CD4-positive, CD25-positive, alpha-beta regulatory T cell (primary cell): ENCODE results near the gene HSD17B8. TPM values are rescaled to one million over a fixed set of nuclear protein-coding genes. Genes with fewer than 3 reads are reported as not detected.
A peak's percentile ranks its signal among the peaks of the same experiment; 100 is the strongest.

Experiments used
- ATAC-seq, 2 donors: fragments of 150-1000 bp; cut with Tn5 transposase; one replicate each; pipeline ENCODE4 v1.10.0; 2021; ENCODE audit warnings: low read depth in 2 of 2, moderate number of reproducible peaks in 2 of 2, moderate library complexity in 1 of 2
- DNase-seq, 3 donors: peaks; one replicate each; pipeline versions ENCODE4 v3.0.0 to v3.0.0-alpha.2; 2012 to 2022; ENCODE audit warnings: mixed read lengths in 1 of 3
- H3K27ac ChIP-seq: one replicate; pipeline ENCODE4 v1.7.0; 2013; ENCODE audit warnings: mild to moderate bottlenecking, low read length; ENCODE audit not compliant: insufficient read depth, poor library complexity, severe bottlenecking
- H3K27me3 ChIP-seq: one replicate; pipeline ENCODE4 v1.7.0; 2013; ENCODE audit warnings: low read length; ENCODE audit not compliant: control insufficient read depth, insufficient read depth
- H3K36me3 ChIP-seq: one replicate; pipeline ENCODE4 v1.7.0; 2013; ENCODE audit warnings: mild to moderate bottlenecking, low read length, moderate library complexity; ENCODE audit not compliant: control insufficient read depth, insufficient read depth
- H3K4me1 ChIP-seq: 2 replicates; pipeline ENCODE4 v1.7.0; 2013; ENCODE audit warnings: mild to moderate bottlenecking, low read length; ENCODE audit not compliant: insufficient read depth, control insufficient read depth, poor library complexity, severe bottlenecking
- H3K4me3 ChIP-seq: one replicate; pipeline ENCODE4 v1.7.0; 2013; ENCODE audit warnings: low read depth, mild to moderate bottlenecking, low read length, moderate library complexity
- H3K9me3 ChIP-seq, 2 experiments: 1 replicate in 1 of 2; 2 replicates in 1 of 2; pipeline ENCODE4 v1.7.0; 2013; ENCODE audit warnings: low read length in 2 of 2, mild to moderate bottlenecking in 1 of 2, moderate library complexity in 1 of 2; ENCODE audit not compliant: control insufficient read depth in 2 of 2
- H3K27ac Mint-ChIP-seq, 3 donors: one replicate each; pipeline ENCODE4 v1.8.0; 2020 to 2022; ENCODE audit warnings: mild to moderate bottlenecking in 3 of 3, mixed read lengths in 3 of 3, moderate library complexity in 2 of 3
- H3K27me3 Mint-ChIP-seq: one replicate; pipeline ENCODE4 v1.8.0; 2022; ENCODE audit warnings: mild to moderate bottlenecking, mixed read lengths
- H3K36me3 Mint-ChIP-seq: one replicate; pipeline ENCODE4 v1.8.0; 2020; ENCODE audit warnings: mixed read lengths
- H3K4me1 Mint-ChIP-seq, 4 donors: one replicate each; pipeline ENCODE4 v1.8.0; 2020 to 2022; ENCODE audit warnings: mixed read lengths in 4 of 4, mild to moderate bottlenecking in 1 of 4
- H3K4me3 Mint-ChIP-seq, 4 donors: one replicate each; pipeline ENCODE4 v1.8.0; 2020 to 2022; ENCODE audit warnings: mild to moderate bottlenecking in 4 of 4, mixed read lengths in 4 of 4, moderate library complexity in 3 of 4
- H3K9me3 Mint-ChIP-seq, 7 donors: one replicate each; pipeline ENCODE4 v1.8.0; 2020 to 2022; ENCODE audit warnings: mixed read lengths in 7 of 7, mild to moderate bottlenecking in 3 of 7, moderate library complexity in 2 of 7
- polyA plus RNA-seq, 4 donors: library from polyadenylated mRNA; unstranded; fragments of 300-500 nt; fragmentation: Illumina TruSeq; gene quantifications; one replicate each; pipeline ENCODE4 v1.2.3, GENCODE V29; 2021
- total RNA-seq: library from RNA; stranded (reverse); gene quantifications from one replicate; pipeline ENCODE4 v1.2.3, GENCODE V29; 2022

The HSD17B8 gene
- total and polyA plus RNA-seq, 5 donors from 2014 or later = 8.8 to 53.9 (median 38.3) TPM

- Histone ChIP-seq H3K36me3 (peaks cover 30% of the 10 kb centered on the region), H3K9me3 (no peaks in the 10 kb centered on the region), H3K27ac (peak overlapping the region; percentile 90), H3K4me3 (peak overlapping the region; percentile 78), H3K27me3 (no peaks in the 10 kb centered on the region), H3K4me1 (peaks cover 40% of the 10 kb centered on the region)
- H3K4me3 Mint-ChIP-seq = peak overlapping the region; percentile 88 to 95 (median 92)
- peaks cover 14 to 67% (median 43%) of the 10 kb centered on the region in 4 donors for H3K4me1 Mint-ChIP-seq
- H3K27me3 Mint-ChIP-seq = peaks cover 13% of the 10 kb centered on the region
- no peak for ATAC-seq
- peak overlapping the region; percentile 87 to 92 (median 88) for H3K27ac Mint-ChIP-seq
- no peak for DNase-seq
- peaks cover 0 to 5% (median 0%) of the 10 kb centered on the region in 7 donors for H3K9me3 Mint-ChIP-seq
- peaks cover 34% of the 10 kb centered on the region for H3K36me3 Mint-ChIP-seq
Measured at GRCh38 chr6:33207552-33208090, 3.2 kb downstream of the HSD17B8 start.

DNA sequence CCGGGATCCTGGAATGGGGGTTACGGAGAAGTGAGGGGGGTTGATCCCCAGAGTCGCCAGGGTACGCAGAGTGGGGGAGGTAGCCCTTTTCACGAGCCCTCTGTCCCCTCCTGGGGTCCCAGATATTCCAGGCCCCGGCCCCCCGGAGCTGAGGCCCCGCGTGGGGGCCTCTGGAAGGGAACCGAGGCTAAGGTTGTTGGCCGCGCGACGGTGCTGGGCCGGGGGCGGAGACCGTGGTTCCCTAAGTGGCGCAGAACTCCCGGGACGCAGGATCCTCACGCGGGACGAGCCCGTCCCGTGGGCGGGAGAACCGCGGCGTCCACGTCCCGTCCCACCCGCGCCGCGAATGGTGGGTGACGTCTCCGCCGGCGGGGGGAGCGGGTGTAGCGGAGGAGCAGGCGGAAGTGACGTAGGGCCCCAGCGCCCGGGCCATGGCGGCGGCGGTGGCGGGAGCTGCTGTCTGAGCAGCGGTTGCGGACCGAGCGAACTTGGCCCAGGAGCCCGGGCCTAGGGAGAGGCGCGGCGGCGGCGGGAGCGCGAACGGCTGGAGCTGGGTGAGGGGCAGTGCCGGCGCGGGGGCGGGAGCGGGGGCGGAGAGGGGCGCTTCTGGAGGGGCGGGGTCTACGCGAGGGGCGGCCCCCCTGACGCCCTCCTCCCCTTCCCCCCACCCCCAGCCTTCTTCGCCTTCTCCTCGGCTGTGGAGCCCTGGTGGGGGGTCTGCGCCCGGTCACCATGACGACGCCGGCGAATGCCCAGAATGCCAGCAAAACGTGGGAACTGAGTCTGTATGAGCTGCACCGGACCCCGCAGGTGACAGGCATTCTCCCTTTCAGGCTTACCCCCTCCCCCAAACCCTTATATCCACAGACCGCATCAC, 3.9 kb downstream of the HSD17B8 start, which contains the start of gene RING1:
Gene RING1, plus strand, starts transcription at position 410 of the 877 bp plus-strand sequence. Its CDS starts 323 bp downstream, at position 733.
- Histone ChIP-seq H3K4me3 (peak within 1 kb of the TSS; percentile 80), H3K27ac (peak within 1 kb of the TSS; percentile 90), H3K9me3 (no peaks in the 10 kb centered on the region), H3K27me3 (no peaks in the 10 kb centered on the region), H3K36me3 (peaks cover 23% of the 10 kb centered on the region), H3K4me1 (peaks cover 47% of the 10 kb centered on the region)
- H3K27ac Mint-ChIP-seq = peak within 1 kb of the TSS; percentile 88 to 97 (median 95)
- peaks cover 14 to 67% (median 43%) of the 10 kb centered on the region in 4 donors for H3K4me1 Mint-ChIP-seq
- peaks cover 0 to 7% (median 0%) of the 10 kb centered on the region in 7 donors for H3K9me3 Mint-ChIP-seq
- peak within 1 kb of the TSS; percentile 88 to 97 (median 94) for H3K4me3 Mint-ChIP-seq
- peaks cover 20% of the 10 kb centered on the region for H3K27me3 Mint-ChIP-seq
- H3K36me3 Mint-ChIP-seq = peaks cover 27% of the 10 kb centered on the region
- ATAC-seq = peak; percentile 62 to 67
- peak; percentile 87 to 89 (median 88) for DNase-seq

- DNase-seq = no peak
- peak overlapping the region in 1 of 3 donors; percentile 88 for H3K27ac Mint-ChIP-seq
- ATAC-seq = no peak
- H3K27ac ChIP-seq = no peak overlapping the region
- H3K27me3 ChIP-seq = peaks cover 8% of the 10 kb centered on the region
- H3K4me3 ChIP-seq = no peak overlapping the region
- H3K9me3 Mint-ChIP-seq = peaks cover 0 to 7% (median 0%) of the 10 kb centered on the region in 7 donors
- peaks cover 33% of the 10 kb centered on the region for H3K27me3 Mint-ChIP-seq
- peaks cover 25% of the 10 kb centered on the region for H3K36me3 Mint-ChIP-seq
- H3K36me3 ChIP-seq = peaks cover 18% of the 10 kb centered on the region
- peak overlapping the region; percentile 83 to 95 (median 90) for H3K4me3 Mint-ChIP-seq
- peaks cover 14 to 65% (median 44%) of the 10 kb centered on the region in 4 donors for H3K4me1 Mint-ChIP-seq
- H3K9me3 ChIP-seq = no peaks in the 10 kb centered on the region
- H3K4me1 ChIP-seq = peaks cover 43% of the 10 kb centered on the region
Measured at GRCh38 chr6:33209856-33210255, 5.4 kb downstream of the HSD17B8 start.

- Histone ChIP-seq H3K9me3 (no peaks in the 10 kb centered on the region), H3K27ac (no peak overlapping the region), H3K36me3 (peaks cover 18% of the 10 kb centered on the region), H3K27me3 (peaks cover 8% of the 10 kb centered on the region), H3K4me1 (peaks cover 34% of the 10 kb centered on the region), H3K4me3 (no peak overlapping the region)
- H3K36me3 Mint-ChIP-seq = peaks cover 25% of the 10 kb centered on the region
- H3K4me1 Mint-ChIP-seq = peaks cover 14 to 52% (median 34%) of the 10 kb centered on the region in 4 donors
- peak overlapping the region in 1 of 3 donors; percentile 88 for H3K27ac Mint-ChIP-seq
- peaks cover 45% of the 10 kb centered on the region for H3K27me3 Mint-ChIP-seq
- H3K4me3 Mint-ChIP-seq = no peak overlapping the region
- DNase-seq (no peak), ATAC-seq (no peak)
- H3K9me3 Mint-ChIP-seq = peaks cover 0 to 7% (median 0%) of the 10 kb centered on the region in 7 donors
Measured at GRCh38 chr6:33211136-33211535, 6.7 kb downstream of the HSD17B8 start.

DNA sequence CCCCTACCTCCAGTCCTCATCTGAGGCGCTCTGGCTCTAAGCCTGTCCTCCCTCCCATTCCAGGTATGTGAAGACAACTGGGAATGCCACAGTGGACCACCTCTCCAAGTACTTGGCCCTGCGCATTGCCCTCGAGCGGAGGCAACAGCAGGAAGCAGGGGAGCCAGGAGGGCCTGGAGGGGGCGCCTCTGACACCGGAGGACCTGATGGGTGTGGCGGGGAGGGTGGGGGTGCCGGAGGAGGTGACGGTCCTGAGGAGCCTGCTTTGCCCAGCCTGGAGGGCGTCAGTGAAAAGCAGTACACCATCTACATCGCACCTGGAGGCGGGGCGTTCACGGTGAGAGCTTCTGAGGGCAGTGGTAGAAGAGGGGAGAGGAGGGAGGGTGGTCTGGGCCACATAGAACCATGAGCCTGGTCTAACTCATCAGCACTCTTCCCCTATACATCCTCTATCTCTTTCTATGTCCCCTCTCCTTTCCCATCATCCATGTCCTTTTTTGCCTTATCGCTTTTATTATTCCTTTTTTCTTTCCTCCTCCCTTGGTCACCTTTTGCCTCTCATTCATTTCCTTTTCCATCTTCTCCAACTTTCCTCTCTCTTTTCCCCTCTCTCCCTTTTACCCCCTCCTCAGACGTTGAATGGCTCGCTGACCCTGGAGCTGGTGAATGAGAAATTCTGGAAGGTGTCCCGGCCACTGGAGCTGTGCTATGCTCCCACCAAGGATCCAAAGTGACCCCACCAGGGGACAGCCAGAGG, 7.4 kb downstream of the HSD17B8 start:
- Histone ChIP-seq H3K4me1 (peaks cover 34% of the 10 kb centered on the region), H3K36me3 (peaks cover 18% of the 10 kb centered on the region), H3K27me3 (peaks cover 8% of the 10 kb centered on the region), H3K27ac (no peak overlapping the region), H3K4me3 (no peak overlapping the region), H3K9me3 (no peaks in the 10 kb centered on the region)
- H3K4me3 Mint-ChIP-seq = peak overlapping the region in 2 of 4 donors; percentile 81 to 88
- H3K36me3 Mint-ChIP-seq = peaks cover 25% of the 10 kb centered on the region
- DNase-seq = no peak
- ATAC-seq = no peak
- peak overlapping the region in 1 of 3 donors; percentile 46 for H3K27ac Mint-ChIP-seq
- H3K27me3 Mint-ChIP-seq = peaks cover 48% of the 10 kb centered on the region
- peaks cover 14 to 48% (median 31%) of the 10 kb centered on the region in 4 donors for H3K4me1 Mint-ChIP-seq
- H3K9me3 Mint-ChIP-seq = peaks cover 0 to 7% (median 0%) of the 10 kb centered on the region in 7 donors

DNA sequence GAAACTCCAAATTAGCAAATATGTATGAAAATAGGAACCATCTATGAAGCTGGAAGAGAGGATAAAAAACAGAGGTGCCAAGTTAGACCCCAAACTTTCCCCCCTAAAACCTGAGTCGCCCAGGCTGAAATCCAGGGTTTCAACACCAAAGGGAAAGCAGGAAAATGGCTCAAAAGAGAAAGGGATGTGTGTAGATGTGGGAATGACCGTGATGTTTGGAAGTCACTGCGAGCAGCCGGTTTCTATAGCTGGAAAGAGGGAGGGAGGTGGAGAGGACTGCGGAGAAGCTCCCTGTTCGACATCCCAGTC, 8.4 kb downstream of the HSD17B8 start:
- no peak overlapping the region for H3K4me3 ChIP-seq
- no peak overlapping the region for H3K27ac ChIP-seq
- peaks cover 27% of the 10 kb centered on the region for H3K4me1 ChIP-seq
- Mint-ChIP-seq H3K9me3 (peaks cover 0 to 7% (median 0%) of the 10 kb centered on the region in 7 donors), H3K4me1 (peaks cover 14 to 43% (median 31%) of the 10 kb centered on the region in 4 donors), H3K27ac (peak overlapping the region in 2 of 3 donors; percentile 59 to 86), H3K27me3 (peaks cover 58% of the 10 kb centered on the region), H3K36me3 (peaks cover 25% of the 10 kb centered on the region), H3K4me3 (peak overlapping the region in 3 of 4 donors; percentile 75 to 81 (median 77))
- no peaks in the 10 kb centered on the region for H3K9me3 ChIP-seq
- ATAC-seq (no peak), DNase-seq (no peak)
- peaks cover 8% of the 10 kb centered on the region for H3K27me3 ChIP-seq
- peaks cover 18% of the 10 kb centered on the region for H3K36me3 ChIP-seq
